SIG-M5 treated with dmso at 0.1 percent for 504 hours (cell line): ENCODE measurements around the gene RCC2.
A peak's percentile ranks its signal among the peaks of the same experiment; 100 is the strongest.
"Not testable (repeated sequence)": the region's sequence is repeated elsewhere in the genome, so short reads cannot be mapped to it uniquely, and the experiment has no call there.

Source experiments
- DNase-seq: peaks from one replicate; lab custom pipeline; 2025; ENCODE audit not compliant: unreplicated experiment; lab: John Stamatoyannopoulos, UW

The RCC2 gene

GRCh38 chr1:17439250-17440073, at the start of gene RCC2:
RCC2 (minus strand) TSS chr1:17439677; CDS start chr1:17438514, 1,163 bp downstream.
- DNase-seq, result peak; percentile 67

- DNase-seq, result no peak
Observed at GRCh38 chr1:17486242-17486641, 46.8 kb upstream of the RCC2 start.

- no peak for DNase-seq
Observed at GRCh38 chr1:17485281-17485680, 45.8 kb upstream of the RCC2 start.

- not testable (repeated sequence) for DNase-seq
Observed at GRCh38 chr1:17481981-17482380, 42.5 kb upstream of the RCC2 start.

- no peak for DNase-seq
Observed at GRCh38 chr1:17480846-17481245, 41.4 kb upstream of the RCC2 start.

GRCh38 chr1:17475752-17476151, 36.3 kb upstream of the RCC2 start:
- peak; percentile 26 for DNase-seq

- not testable (repeated sequence) for DNase-seq
Observed at GRCh38 chr1:17474836-17475555, 35.5 kb upstream of the RCC2 start.

- no peak for DNase-seq
Observed at GRCh38 chr1:17472814-17473213, 33.3 kb upstream of the RCC2 start.

- DNase-seq, result no peak
Observed at GRCh38 chr1:17471393-17471792, 31.9 kb upstream of the RCC2 start.

- no peak for DNase-seq
Observed at GRCh38 chr1:17470021-17470799, 30.7 kb upstream of the RCC2 start.

GRCh38 chr1:17468357-17469265, 29.1 kb upstream of the RCC2 start:
- not testable (repeated sequence) for DNase-seq

- DNase-seq, result no peak
Observed at GRCh38 chr1:17466359-17466758, 26.9 kb upstream of the RCC2 start.

GRCh38 chr1:17465228-17465627, 25.8 kb upstream of the RCC2 start:
- peak; percentile 82 for DNase-seq

GRCh38 chr1:17463991-17464390, 24.5 kb upstream of the RCC2 start:
- DNase-seq, result no peak

- no peak for DNase-seq
Observed at GRCh38 chr1:17462669-17463068, 23.2 kb upstream of the RCC2 start.

- DNase-seq, result no peak
Observed at GRCh38 chr1:17460219-17460618, 20.7 kb upstream of the RCC2 start.

- DNase-seq, result no peak
Observed at GRCh38 chr1:17458794-17459193, 19.3 kb upstream of the RCC2 start.

GRCh38 chr1:17452686-17453085, 13.2 kb upstream of the RCC2 start:
- no peak for DNase-seq

- DNase-seq, result not testable (repeated sequence)
Observed at GRCh38 chr1:17452203-17452602, 12.7 kb upstream of the RCC2 start.

- DNase-seq, result no peak
Observed at GRCh38 chr1:17451731-17452130, 12.3 kb upstream of the RCC2 start.
